ENCODE measurements around the gene TMEM120B.

TMEM120B gene

GRCh38 chr12:121784460-121784859 is 71.9 kb downstream of the TMEM120B start:
- H3K9me3 ChIP-seq (ENCODE audit: control insufficient read depth, insufficient read depth, low read length): no peaks in the 10 kb centered on the region
- no peak for TF ChIP-seq CTCF (IDR thresholded peaks at IDR 0.05; ENCODE audit: low read depth, low read length, poor library complexity, severe bottlenecking)
- no peak for TF ChIP-seq EZH2phosphoT487 (IDR thresholded peaks at IDR 0.05; ENCODE audit: borderline replicate concordance, low read length)
- peaks cover 8% of the 10 kb centered on the region; the same call in 1 of the 2 replicates for H3F3A ChIP-seq (ENCODE audit: control insufficient read depth, insufficient read depth)
- no peaks in the 10 kb centered on the region for H3K27me3 ChIP-seq (ENCODE audit: control insufficient read depth, low read length)
- H3K9me2 ChIP-seq (replicated peaks; ENCODE audit: control insufficient read depth, low read length): no peaks in the 10 kb centered on the region
- no peaks in the 10 kb centered on the region for H4K20me1 ChIP-seq (ENCODE audit: control insufficient read depth, insufficient read depth, low read depth, low read length)
- H3K27ac ChIP-seq (ENCODE audit: low read depth, low read length): no peak overlapping the region
- H3K4me1 ChIP-seq (ENCODE audit: control insufficient read depth, low read length): peaks cover 57% of the 10 kb centered on the region
- no peak overlapping the region for H3K4me2 ChIP-seq (ENCODE audit: low read length)
- no peak overlapping the region for H3K4me3 ChIP-seq (ENCODE audit: low read length)
- peaks cover 8% of the 10 kb centered on the region for H3K79me2 ChIP-seq (ENCODE audit: control insufficient read depth, low read length)
- peaks cover 3% of the 10 kb centered on the region; the same call in 1 of the 2 replicates for H3K36me3 ChIP-seq (ENCODE audit: control insufficient read depth, low read length)

- Histone ChIP-seq H3K27ac (ENCODE audit: low read depth, low read length) (no peak overlapping the region), H3K27me3 (ENCODE audit: control insufficient read depth, low read length) (no peaks in the 10 kb centered on the region), H4K20me1 (ENCODE audit: control insufficient read depth, insufficient read depth, low read depth, low read length) (no peaks in the 10 kb centered on the region), H3K4me3 (ENCODE audit: low read length) (no peak overlapping the region), H3F3A (ENCODE audit: control insufficient read depth, insufficient read depth) (peaks cover 13% of the 10 kb centered on the region; the same call in 1 of the 2 replicates), H3K79me2 (ENCODE audit: control insufficient read depth, low read length) (peaks cover 12% of the 10 kb centered on the region), H3K36me3 (ENCODE audit: control insufficient read depth, low read length) (peaks cover 3% of the 10 kb centered on the region; the same call in 1 of the 2 replicates), H3K4me1 (ENCODE audit: control insufficient read depth, low read length) (peaks cover 71% of the 10 kb centered on the region), H3K9me2 (replicated peaks; ENCODE audit: control insufficient read depth, low read length) (no peaks in the 10 kb centered on the region), H3K4me2 (ENCODE audit: low read length) (no peak overlapping the region), H3K9me3 (ENCODE audit: control insufficient read depth, insufficient read depth, low read length) (no peaks in the 10 kb centered on the region)
- TF ChIP-seq CTCF (IDR thresholded peaks at IDR 0.05; ENCODE audit: low read depth, low read length, poor library complexity, severe bottlenecking): no peak
- no peak for TF ChIP-seq EZH2phosphoT487 (IDR thresholded peaks at IDR 0.05; ENCODE audit: borderline replicate concordance, low read length)
Observed at GRCh38 chr12:121786440-121786825, 73.9 kb downstream of the TMEM120B start.

- H3K9me2 ChIP-seq (replicated peaks; ENCODE audit: control insufficient read depth, low read length): no peaks in the 10 kb centered on the region
- peaks cover 17% of the 10 kb centered on the region for H3F3A ChIP-seq (ENCODE audit: control insufficient read depth, insufficient read depth)
- no peak overlapping the region for H3K4me2 ChIP-seq (ENCODE audit: low read length)
- no peaks in the 10 kb centered on the region for H3K9me3 ChIP-seq (ENCODE audit: control insufficient read depth, insufficient read depth, low read length)
- H3K36me3 ChIP-seq (ENCODE audit: control insufficient read depth, low read length): peaks cover 6% of the 10 kb centered on the region; the same call in 1 of the 2 replicates
- H3K27me3 ChIP-seq (ENCODE audit: control insufficient read depth, low read length): no peaks in the 10 kb centered on the region
- peaks cover 18% of the 10 kb centered on the region for H3K79me2 ChIP-seq (ENCODE audit: control insufficient read depth, low read length)
- H3K27ac ChIP-seq (ENCODE audit: low read depth, low read length): no peak overlapping the region
- H4K20me1 ChIP-seq (ENCODE audit: control insufficient read depth, insufficient read depth, low read depth, low read length): no peaks in the 10 kb centered on the region
- H3K4me1 ChIP-seq (ENCODE audit: control insufficient read depth, low read length): peaks cover 71% of the 10 kb centered on the region
- TF ChIP-seq EZH2phosphoT487 (IDR thresholded peaks at IDR 0.05; ENCODE audit: borderline replicate concordance, low read length): no peak
- TF ChIP-seq CTCF (IDR thresholded peaks at IDR 0.05; ENCODE audit: low read depth, low read length, poor library complexity, severe bottlenecking): no peak
- no peak overlapping the region for H3K4me3 ChIP-seq (ENCODE audit: low read length)
Observed at GRCh38 chr12:121787063-121788025, 74.8 kb downstream of the TMEM120B start.

Data from DOHH2 (cell line).